Endothelial cell of umbilical vein (primary cell): ENCODE measurements around the gene ZNHIT2. TPM values are rescaled to one million over a fixed set of nuclear protein-coding genes. Genes with fewer than 3 reads are reported as not detected.

Source experiments
- BruUV-seq: library from RNA; stranded (reverse); fragments of 400-500 nt; replicated peaks from 2 replicates; lab custom pipeline; 2021; lab: Mats Ljungman, UMichigan
- CTCF ChIA-PET: fragments of 300-600, 350-600 bp; sonication (Branson Sonifier 250); formaldehyde crosslinking; loops from one replicate; lab custom pipeline; 2021; ENCODE audit warnings: antibody characterized with exemption, inconsistent platforms; lab: Charles Lee
- POLR2A ChIA-PET: fragments of 300-600, 350-600 bp; sonication (Branson Sonifier 250); formaldehyde crosslinking; loops from one replicate; lab custom pipeline; 2021; ENCODE audit warnings: antibody characterized with exemption, inconsistent platforms; lab: Charles Lee
- DNase-seq: peaks from one replicate; pipeline ENCODE4 v3.0.0-alpha.2; 2011; ENCODE audit warnings: low read depth, low spot score
- FAIRE-seq: peaks from 2 replicates; lab custom pipeline; 2011; peaks lifted over from hg19 to GRCh38; lab: Jason Lieb, UNC
- H2AFZ ChIP-seq: 2 replicates; pipeline ENCODE4 v1.6.0; 2012; ENCODE audit warnings: low read depth, low read length, control low read depth, inconsistent platforms
- H3K27ac ChIP-seq: 2 replicates; pipeline ENCODE4 v1.5.1; 2011; ENCODE audit warnings: low read depth, mild to moderate bottlenecking, control low read depth, low read length, moderate library complexity; ENCODE audit not compliant: insufficient read depth
- H3K27me3 ChIP-seq, 2 experiments: 2 replicates each; pipeline versions ENCODE4 v1.6.0 to v1.6.1; 2011; ENCODE audit warnings: low read length in 2 of 2, mixed read lengths in 1 of 2; ENCODE audit not compliant: control insufficient read depth in 2 of 2, insufficient read depth in 2 of 2
- H3K36me3 ChIP-seq, 2 experiments: 2 replicates in 1 of 2; 3 replicates in 1 of 2; pipeline ENCODE4 v1.5.1; 2011; ENCODE audit warnings: low read length in 2 of 2, mild to moderate bottlenecking in 1 of 2, moderate library complexity in 1 of 2; ENCODE audit not compliant: control insufficient read depth in 2 of 2, insufficient read depth in 2 of 2; ENCODE audit errors: extremely low read depth in 1 of 2
- H3K4me1 ChIP-seq: 3 replicates; pipeline ENCODE4 v1.5.1; 2011; ENCODE audit warnings: mild to moderate bottlenecking, low read length; ENCODE audit not compliant: control insufficient read depth, insufficient read depth; ENCODE audit errors: extremely low read depth
- H3K4me2 ChIP-seq: 2 replicates; pipeline ENCODE4 v1.6.1; 2011; ENCODE audit warnings: low read length, control low read depth, mixed read lengths; ENCODE audit not compliant: insufficient read depth
- H3K4me3 ChIP-seq, 3 experiments: fragments of 200-600 bp in 1 of 3; sonication (generic), shearing (Covaris generic) in 1 of 3; replicated peaks in 1 of 3; 2 replicates each; pipeline ENCODE4 v1.5.1; 2011 to 2016; ENCODE audit warnings: control low read depth in 3 of 3, low read length in 3 of 3, mild to moderate bottlenecking in 2 of 3, inconsistent platforms in 1 of 3, low read depth in 1 of 3, moderate library complexity in 1 of 3; ENCODE audit not compliant: insufficient read depth in 1 of 3
- H3K79me2 ChIP-seq: 2 replicates; pipeline ENCODE4 v1.6.0; 2012; ENCODE audit warnings: low read length, inconsistent platforms; ENCODE audit not compliant: control insufficient read depth, insufficient read depth
- H3K9ac ChIP-seq: replicated peaks from 2 replicates; pipeline ENCODE3; 2011; ENCODE audit warnings: low read length, control low read depth; ENCODE audit not compliant: insufficient read depth; ENCODE audit errors: extremely low read depth
- H3K9me1 ChIP-seq: replicated peaks from 3 replicates; pipeline ENCODE4 v1.6.0; 2011; ENCODE audit warnings: mild to moderate bottlenecking, low read length; ENCODE audit not compliant: control insufficient read depth, insufficient read depth; ENCODE audit errors: extremely low read depth
- H3K9me3 ChIP-seq: replicated peaks from 2 replicates; pipeline ENCODE4 v1.5.1; 2012; ENCODE audit warnings: low read length, inconsistent platforms; ENCODE audit not compliant: control insufficient read depth, insufficient read depth
- H4K20me1 ChIP-seq: replicated peaks from 2 replicates; pipeline ENCODE3; 2011; ENCODE audit warnings: mild to moderate bottlenecking, low read length; ENCODE audit not compliant: control insufficient read depth, insufficient read depth; ENCODE audit errors: extremely low read depth
- EZH2 ChIP-seq: IDR thresholded peaks from 2 replicates; pipeline ENCODE4 v1.6.1; 2012; ENCODE audit warnings: borderline replicate concordance, low read depth, mild to moderate bottlenecking, moderate library complexity, low read length, inconsistent platforms; ENCODE audit not compliant: severe bottlenecking
- FOS ChIP-seq: IDR thresholded peaks from 2 replicates; pipeline ENCODE4 v1.6.1; 2011; ENCODE audit warnings: mild to moderate bottlenecking, low read length, moderate library complexity, borderline replicate concordance; ENCODE audit not compliant: insufficient read depth
- GATA2 ChIP-seq: IDR thresholded peaks from 2 replicates; pipeline ENCODE4 v1.7.0; 2011; ENCODE audit warnings: low read depth, mild to moderate bottlenecking, moderate library complexity, mixed read lengths, low read length; ENCODE audit not compliant: insufficient read length, insufficient read depth
- JUN ChIP-seq: IDR thresholded peaks from 2 replicates; pipeline ENCODE4 v1.6.1; 2011; ENCODE audit warnings: borderline replicate concordance, low read depth; ENCODE audit not compliant: insufficient read length, insufficient read depth
- MYC ChIP-seq: IDR thresholded peaks from one replicate; pipeline ENCODE4 v1.6.1; 2011; ENCODE audit warnings: mild to moderate bottlenecking, low read depth, low read length
- POLR2A ChIP-seq: IDR thresholded peaks from 2 replicates; pipeline ENCODE4 v1.6.1; 2012; ENCODE audit warnings: low read depth, mild to moderate bottlenecking, control low read depth, low read length
- POLR2AphosphoS5 ChIP-seq: IDR thresholded peaks from 2 replicates; pipeline ENCODE4 v1.6.1; 2012; ENCODE audit warnings: low read depth, mild to moderate bottlenecking, control low read depth, low read length, moderate library complexity; ENCODE audit not compliant: insufficient read depth
- dilution Hi-C: fragments of 300-500 bp; cut with MboI; formaldehyde crosslinking; loops from one replicate; pipeline ENCODE4 v1.15.0; 2019; ENCODE audit warnings: low sequenced_read_pairs; ENCODE audit not compliant: extremely low pct_ligation_motif_present
- intact Hi-C: fragments of 100-400 bp; cut with micrococcal nuclease; formaldehyde crosslinking; loops from one replicate; pipeline ENCODE4 v1.10.0; 2022
- polyA plus RNA-seq, 4 experiments: library from polyadenylated mRNA; depleted of rRNA in 3 of 4; stranded (reverse) in 3 of 4; unstranded in 1 of 4; fragments of >200 nt; gene quantifications; 2 replicates each; pipeline versions ENCODE4 v1.2.1 to v1.2.3, GENCODE V29; 2011 to 2012; ENCODE audit warnings: missing spikeins in 1 of 4
- total RNA-seq: library from RNA; stranded (reverse); gene quantifications from 2 replicates; pipeline ENCODE4 v1.2.3, GENCODE V29; 2021
- TF ChIP-seq, protein P1 (sequence below): IDR thresholded peaks from 2 replicates; pipeline ENCODE4 v1.6.1; 2011; ENCODE audit not compliant: insufficient read depth, insufficient read length
- TF ChIP-seq, protein P2 (sequence below), 2 donors: IDR thresholded peaks; 1 replicate in 1 of 2; 2 replicates in 1 of 2; pipeline ENCODE4 v1.5.1; 2011; ENCODE audit warnings: low read length in 2 of 2, mild to moderate bottlenecking in 2 of 2, moderate library complexity in 2 of 2, control low read depth in 1 of 2, inconsistent platforms in 1 of 2, low read depth in 1 of 2; ENCODE audit not compliant: insufficient read depth in 1 of 2; ENCODE audit errors: extremely low read depth in 1 of 2

The ZNHIT2 gene
- total and polyA plus RNA-seq, 2 donors (not counting 3 experiments of a cell fraction or from before 2014, with no cell fraction given): 7.1 to 9.0 TPM

DNA sequence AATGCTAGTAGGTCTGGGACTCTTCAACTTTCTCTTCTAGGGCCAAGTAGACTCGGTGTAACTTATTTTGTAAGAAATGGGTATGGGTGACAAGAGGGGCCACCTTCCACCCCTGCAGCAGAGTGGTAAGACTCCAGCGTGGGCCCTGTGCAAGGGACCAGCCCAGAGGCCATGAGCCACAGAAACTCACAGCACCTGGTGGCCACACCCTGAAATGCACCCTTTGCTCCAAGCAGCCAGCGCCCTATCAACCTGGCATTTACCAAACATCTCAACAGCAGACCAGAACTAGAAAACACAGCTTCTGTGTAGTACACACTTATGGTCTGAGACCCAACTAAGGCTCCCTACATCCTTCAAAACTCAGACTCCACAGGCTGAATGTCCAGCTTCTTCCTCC lies 39.4 kb downstream of the ZNHIT2 start:
- no peak for FAIRE-seq
- peak; percentile 22 for DNase-seq

DNA sequence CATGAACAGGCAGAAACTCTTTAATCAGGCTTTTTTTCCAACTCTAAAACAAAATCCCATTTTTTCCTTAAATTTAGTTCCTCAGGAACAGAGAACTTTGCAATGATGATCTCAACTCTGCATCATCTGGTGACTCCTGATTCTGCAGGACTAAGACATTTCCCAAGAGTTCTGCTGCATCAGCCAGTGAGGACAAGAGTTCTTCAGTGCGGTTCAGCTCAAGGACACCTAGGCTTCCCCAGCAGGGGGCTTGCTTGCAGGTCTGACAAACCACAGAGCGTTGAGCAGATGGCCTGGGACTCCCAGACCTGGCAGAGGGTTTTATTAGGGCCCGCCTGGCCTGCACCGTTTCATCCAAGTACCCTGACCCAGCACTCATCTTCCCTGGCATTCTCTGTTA lies 40.0 kb downstream of the ZNHIT2 start:
- Histone ChIP-seq H3K4me2 (no peak overlapping the region), H3K9me3 (no peaks in the 10 kb centered on the region), H3K27ac (no peak overlapping the region), H2AFZ (no peak overlapping the region), H4K20me1 (no peaks in the 10 kb centered on the region), H3K9me1 (no peaks in the 10 kb centered on the region), H3K27me3 (no peaks in the 10 kb centered on the region), H3K79me2 (peaks cover 15% of the 10 kb centered on the region), H3K4me1 (no peaks in the 10 kb centered on the region), H3K4me3 (no peak overlapping the region), H3K9ac (no peak overlapping the region), H3K36me3 (peaks cover 0 to 3% of the 10 kb centered on the region in 2 experiments)
- ChIA-PET CTCF (no interaction called here), POLR2A (no interaction called here)
- dilution Hi-C loops: no loop called here
- intact Hi-C loops: no loop called here
- DNase-seq (no peak), FAIRE-seq (no peak)
- no TSS peak for BruUV-seq
- TF ChIP-seq POLR2AphosphoS5 (no peak), FOS (no peak), EZH2 (no peak), GATA2 (no peak), JUN (no peak), POLR2A (no peak), MYC (no peak)
- TF ChIP-seq, protein P1, sequence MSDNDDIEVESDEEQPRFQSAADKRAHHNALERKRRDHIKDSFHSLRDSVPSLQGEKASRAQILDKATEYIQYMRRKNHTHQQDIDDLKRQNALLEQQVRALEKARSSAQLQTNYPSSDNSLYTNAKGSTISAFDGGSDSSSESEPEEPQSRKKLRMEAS: no peak
- TF ChIP-seq, protein P2, sequence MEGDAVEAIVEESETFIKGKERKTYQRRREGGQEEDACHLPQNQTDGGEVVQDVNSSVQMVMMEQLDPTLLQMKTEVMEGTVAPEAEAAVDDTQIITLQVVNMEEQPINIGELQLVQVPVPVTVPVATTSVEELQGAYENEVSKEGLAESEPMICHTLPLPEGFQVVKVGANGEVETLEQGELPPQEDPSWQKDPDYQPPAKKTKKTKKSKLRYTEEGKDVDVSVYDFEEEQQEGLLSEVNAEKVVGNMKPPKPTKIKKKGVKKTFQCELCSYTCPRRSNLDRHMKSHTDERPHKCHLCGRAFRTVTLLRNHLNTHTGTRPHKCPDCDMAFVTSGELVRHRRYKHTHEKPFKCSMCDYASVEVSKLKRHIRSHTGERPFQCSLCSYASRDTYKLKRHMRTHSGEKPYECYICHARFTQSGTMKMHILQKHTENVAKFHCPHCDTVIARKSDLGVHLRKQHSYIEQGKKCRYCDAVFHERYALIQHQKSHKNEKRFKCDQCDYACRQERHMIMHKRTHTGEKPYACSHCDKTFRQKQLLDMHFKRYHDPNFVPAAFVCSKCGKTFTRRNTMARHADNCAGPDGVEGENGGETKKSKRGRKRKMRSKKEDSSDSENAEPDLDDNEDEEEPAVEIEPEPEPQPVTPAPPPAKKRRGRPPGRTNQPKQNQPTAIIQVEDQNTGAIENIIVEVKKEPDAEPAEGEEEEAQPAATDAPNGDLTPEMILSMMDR (IDR thresholded peaks at IDR 0.05; ENCODE audit: extremely low read depth in 1 of 2, insufficient read depth in 1 of 2, low read depth in 1 of 2, low read length in 2 of 2): no peak

More for the DNA sequence above, 39.4 kb downstream of the ZNHIT2 start:
- H3K27me3 ChIP-seq: no peaks in the 10 kb centered on the region
- ChIA-PET POLR2A (no interaction called here), CTCF (no interaction called here)
- no TSS peak for BruUV-seq
- no peak overlapping the region for H3K9ac ChIP-seq
- TF ChIP-seq, protein P2 (IDR thresholded peaks at IDR 0.05; ENCODE audit: extremely low read depth in 1 of 2, insufficient read depth in 1 of 2, low read depth in 1 of 2, low read length in 2 of 2): peak; percentile 51 to 67
- no peak for TF ChIP-seq POLR2A
- dilution Hi-C loops (no loop called here), intact Hi-C loops (loop anchor here (1.0 kb wide), 2 partner anchors 51 to 65 kb away; partner anchors contain the start of gene SNX15)
- H4K20me1 ChIP-seq: no peaks in the 10 kb centered on the region
- no peaks in the 10 kb centered on the region for H3K9me3 ChIP-seq
- peaks cover 6% of the 10 kb centered on the region for H3K4me1 ChIP-seq
- H3K36me3 ChIP-seq: peaks cover 0 to 3% of the 10 kb centered on the region in 2 experiments
- no peak overlapping the region for H3K27ac ChIP-seq
- H3K79me2 ChIP-seq: peaks cover 22% of the 10 kb centered on the region
- H2AFZ ChIP-seq: no peak overlapping the region
- H3K4me2 ChIP-seq: no peak overlapping the region
- H3K9me1 ChIP-seq: no peaks in the 10 kb centered on the region
- no peak overlapping the region for H3K4me3 ChIP-seq
